HG03139 (cell line): ENCODE results near the gene OR13C9.
"Not testable (repeated sequence)": the region's sequence is repeated elsewhere in the genome, so short reads cannot be mapped to it uniquely, and the experiment has no call there.

Source experiments
- ATAC-seq: cut with Tn5 transposase; IDR thresholded peaks from one replicate; pipeline ENCODE4 v1.9.1; 2021; ENCODE audit not compliant: unreplicated experiment

OR13C9 gene, protein sequence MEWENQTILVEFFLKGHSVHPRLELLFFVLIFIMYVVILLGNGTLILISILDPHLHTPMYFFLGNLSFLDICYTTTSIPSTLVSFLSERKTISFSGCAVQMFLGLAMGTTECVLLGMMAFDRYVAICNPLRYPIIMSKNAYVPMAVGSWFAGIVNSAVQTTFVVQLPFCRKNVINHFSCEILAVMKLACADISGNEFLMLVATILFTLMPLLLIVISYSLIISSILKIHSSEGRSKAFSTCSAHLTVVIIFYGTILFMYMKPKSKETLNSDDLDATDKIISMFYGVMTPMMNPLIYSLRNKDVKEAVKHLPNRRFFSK

DNA sequence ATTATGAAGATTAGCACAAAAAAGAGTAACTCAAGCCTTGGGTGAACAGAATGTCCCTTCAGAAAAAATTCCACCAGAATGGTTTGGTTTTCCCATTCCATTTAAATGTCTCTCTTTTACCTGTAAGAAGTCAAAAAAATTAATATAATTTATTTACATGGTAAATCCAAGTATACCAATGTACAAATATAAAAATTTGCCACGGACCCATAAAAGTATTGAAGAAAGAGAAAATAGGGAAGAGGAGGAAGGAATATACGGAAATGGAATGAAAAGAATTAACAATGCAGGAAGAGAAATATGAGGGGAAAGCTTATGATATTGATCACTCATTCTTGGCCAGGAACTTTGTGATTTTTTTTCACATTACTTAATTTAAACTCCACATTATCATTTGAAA, at the start of gene OR13C9:
Gene OR13C9, minus strand, starts transcription at position 101 of the 400 bp plus-strand sequence. Its CDS starts 0 bp downstream, at position 101.
- ATAC-seq = no peak

DNA sequence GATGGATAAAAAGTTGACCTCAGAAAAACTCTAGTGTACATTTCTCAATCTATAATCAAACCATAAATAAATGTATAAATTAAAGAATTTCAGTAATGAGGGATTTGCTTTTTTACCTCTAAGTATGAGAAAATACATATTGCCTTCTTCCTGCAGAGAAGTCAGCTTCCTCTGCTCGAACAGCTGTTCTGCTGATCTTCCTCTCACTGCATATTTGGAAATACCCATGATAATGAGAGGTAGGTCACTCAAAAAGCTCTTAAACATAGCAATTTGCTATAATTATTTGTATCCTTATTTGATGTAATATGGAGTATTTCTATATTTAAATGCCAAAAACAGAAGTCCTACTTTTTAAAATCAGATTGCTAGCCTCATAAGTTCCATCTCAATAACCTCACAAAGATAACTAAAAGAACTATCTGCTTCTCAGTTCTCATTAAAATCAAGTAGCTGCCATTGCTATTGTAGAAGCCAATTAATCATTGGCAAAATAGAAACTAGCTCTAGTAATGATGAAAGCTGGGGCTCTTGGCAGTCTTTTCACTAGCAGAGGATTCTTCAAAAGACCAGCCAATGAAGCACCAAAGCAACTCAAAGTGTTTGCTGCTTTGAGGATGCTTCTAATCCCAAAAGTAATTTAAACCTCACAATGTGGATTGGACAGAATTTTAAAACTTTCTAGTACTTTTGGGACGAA, 40.6 kb upstream of the OR13C9 start:
- no peak for ATAC-seq

GRCh38 chr9:104635456-104635855, 17.5 kb upstream of the OR13C9 start:
- ATAC-seq = no peak

DNA sequence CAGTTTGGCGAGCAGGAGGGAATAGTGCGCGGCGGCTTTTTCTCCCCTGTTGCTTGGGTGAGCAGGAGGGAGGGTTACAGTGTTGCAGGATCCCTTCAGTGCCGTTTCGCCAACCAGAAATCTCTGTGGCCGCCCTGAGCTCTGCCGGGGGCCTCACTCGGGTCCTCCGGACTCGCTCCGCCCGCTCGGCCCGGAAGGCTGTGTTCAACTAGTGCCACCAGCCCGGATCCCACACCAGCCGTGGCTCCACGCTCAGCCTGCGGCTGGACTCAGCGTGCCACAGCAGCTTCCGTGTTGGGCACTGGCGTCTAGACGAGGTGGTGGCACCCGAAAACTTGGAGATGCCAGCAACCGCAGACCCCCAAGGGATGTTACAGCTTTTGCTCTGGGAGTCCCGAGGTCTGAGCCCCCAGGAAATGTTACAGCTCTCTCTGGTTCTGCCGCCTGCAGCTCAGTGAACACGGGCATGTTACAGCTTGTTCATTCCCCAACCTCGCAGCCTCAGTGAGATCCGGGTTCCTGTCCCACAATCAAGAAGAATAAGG, 16.0 kb upstream of the OR13C9 start:
- ATAC-seq = no peak

DNA sequence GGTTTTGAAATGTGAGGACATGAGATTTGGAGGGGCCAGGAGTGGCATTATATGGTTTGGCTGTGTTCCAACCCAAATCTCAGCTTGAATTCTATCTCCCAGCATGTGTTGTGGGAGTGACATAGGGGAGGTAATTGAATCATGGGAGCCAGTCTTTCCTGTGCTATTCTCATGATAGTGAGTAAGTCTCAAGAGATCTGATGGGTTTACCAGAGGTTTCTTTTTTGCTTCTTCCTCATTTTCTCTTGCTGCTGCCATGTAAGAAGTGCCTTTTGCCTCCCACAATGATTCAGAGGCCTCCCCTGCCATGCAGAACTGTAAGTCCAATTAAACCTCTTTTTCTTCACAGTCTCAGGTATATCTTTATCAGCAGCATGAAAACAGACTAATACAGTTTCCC, 8.0 kb upstream of the OR13C9 start:
- not testable (repeated sequence) for ATAC-seq

- ATAC-seq = no peak
Measured at GRCh38 chr9:104617418-104617817, 586 bp downstream of the OR13C9 start.

DNA sequence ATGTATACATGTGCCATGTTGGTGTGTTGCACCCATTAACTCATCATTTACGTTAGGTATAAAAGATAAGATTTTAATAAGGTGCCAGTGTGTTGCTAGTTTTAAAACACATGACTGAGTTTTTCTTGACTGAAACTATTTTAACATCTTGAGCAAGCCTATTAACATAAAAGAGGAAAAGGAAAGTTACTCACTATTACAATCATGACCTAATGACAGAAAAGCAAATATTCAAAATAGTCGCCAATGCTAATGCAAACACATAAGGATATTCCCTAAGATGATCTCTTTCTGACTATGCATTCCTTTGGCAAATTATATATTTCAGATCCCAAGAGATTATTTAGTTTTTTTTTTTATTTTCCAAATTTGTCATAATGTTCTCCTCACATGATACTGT, 6.8 kb downstream of the OR13C9 start:
- no peak for ATAC-seq

- ATAC-seq = no peak
Measured at GRCh38 chr9:104608336-104608735, 9.7 kb downstream of the OR13C9 start.

GRCh38 chr9:104606152-104606551, 11.9 kb downstream of the OR13C9 start:
- no peak for ATAC-seq

DNA sequence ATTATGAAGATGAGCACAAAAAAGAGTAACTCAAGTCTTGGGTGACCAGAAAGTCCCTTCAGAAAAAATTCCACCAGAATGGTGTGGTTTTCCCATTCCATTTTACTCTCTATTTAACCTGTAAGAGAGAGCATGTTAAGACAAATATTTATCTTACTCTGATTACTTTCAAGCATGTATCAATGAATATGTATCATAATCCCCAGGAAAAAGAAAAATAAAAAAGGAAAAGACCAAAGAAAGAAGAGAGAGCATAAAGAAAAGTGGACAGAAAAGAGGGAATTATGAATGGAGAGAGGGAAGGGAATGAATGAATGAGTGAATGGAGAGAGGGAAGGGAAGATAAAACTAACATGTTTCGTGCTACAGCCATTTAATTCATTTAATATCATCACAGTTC, 12.5 kb downstream of the OR13C9 start, which contains the start of gene OR13C2:
Gene OR13C2, minus strand, starts transcription at position 101 of the 400 bp plus-strand sequence. Its CDS starts 0 bp downstream, at position 101.
- not testable (repeated sequence) for ATAC-seq

GRCh38 chr9:104604801-104605200, 13.2 kb downstream of the OR13C9 start:
- peak; percentile 55 for ATAC-seq

- not testable (repeated sequence) for ATAC-seq
Measured at GRCh38 chr9:104599313-104599712, 18.7 kb downstream of the OR13C9 start, which contains the start of gene OR13C5. Gene OR13C5, minus strand, starts transcription at chr9:104599413. Its CDS starts 0 bp downstream, at chr9:104599413.

- not testable (repeated sequence) for ATAC-seq
Measured at GRCh38 chr9:104598749-104599148, 19.3 kb downstream of the OR13C9 start.

DNA sequence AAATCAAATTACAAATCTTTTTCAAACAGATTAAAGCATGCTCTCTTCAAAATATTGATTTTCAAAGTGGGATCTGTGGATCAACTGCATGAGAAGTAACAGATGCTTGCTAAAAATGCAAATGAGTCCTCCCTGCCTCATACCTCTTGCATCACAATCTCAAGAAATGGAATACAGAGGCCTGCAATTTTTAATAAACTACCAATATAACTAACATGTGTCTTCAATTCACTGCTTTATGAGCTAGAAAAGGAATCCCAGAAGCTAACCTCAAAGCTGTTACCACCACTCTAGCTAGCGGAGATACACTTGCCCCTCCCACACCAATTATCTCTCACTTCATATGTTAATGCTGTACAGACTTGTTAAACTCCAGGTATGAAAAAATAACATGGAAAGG, 28.4 kb downstream of the OR13C9 start:
- no peak for ATAC-seq

DNA sequence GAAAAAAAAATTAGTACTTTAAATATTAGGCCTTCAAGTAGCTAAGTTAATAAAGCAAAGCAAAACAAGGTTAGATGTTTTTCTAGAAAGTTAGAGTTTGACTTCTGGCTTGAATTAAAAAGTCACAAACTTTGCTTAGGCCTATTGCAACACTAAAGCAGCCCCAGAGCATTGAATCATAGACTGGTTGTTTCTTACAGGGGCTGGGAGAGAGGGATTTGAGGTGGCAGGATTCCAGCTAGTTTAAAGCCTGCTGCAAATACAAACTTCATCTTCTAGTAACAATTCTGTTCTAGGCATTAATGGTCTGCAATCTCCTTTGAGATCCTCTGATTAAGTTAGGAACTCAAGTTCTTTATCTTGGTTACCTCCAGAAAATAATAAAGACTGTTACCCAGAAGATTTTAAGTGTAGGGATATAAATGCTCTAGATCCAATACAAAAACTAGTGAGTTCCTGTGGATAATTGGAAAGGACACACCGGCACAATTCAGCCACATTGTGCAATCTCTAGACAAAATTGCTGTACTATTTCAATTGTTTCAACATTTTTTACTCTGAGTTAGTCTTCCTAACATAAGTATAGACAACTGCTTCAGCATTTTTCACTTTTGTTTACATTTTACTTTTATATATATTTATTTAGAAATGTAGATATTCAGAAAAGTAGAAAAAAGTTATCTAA, 31.4 kb downstream of the OR13C9 start:
- ATAC-seq = no peak

DNA sequence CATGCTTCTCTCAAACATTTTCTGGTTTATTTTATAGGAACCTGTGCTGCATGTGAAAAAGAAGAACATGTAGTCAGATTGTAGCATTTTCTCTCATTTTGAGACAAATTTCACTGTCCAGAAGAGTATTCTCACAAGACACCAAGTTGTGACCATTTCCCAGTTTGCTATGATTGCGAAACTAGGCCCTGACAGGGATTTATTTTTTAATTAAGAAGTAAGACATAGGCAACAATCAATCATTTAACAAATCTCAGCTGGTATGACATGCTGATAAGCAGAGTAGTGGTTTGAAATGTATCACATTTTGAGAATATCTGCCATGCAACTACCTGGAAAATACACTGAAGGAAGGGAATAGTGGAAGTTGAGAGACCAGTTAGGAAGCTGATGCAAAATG, 37.4 kb downstream of the OR13C9 start:
- no peak for ATAC-seq

DNA sequence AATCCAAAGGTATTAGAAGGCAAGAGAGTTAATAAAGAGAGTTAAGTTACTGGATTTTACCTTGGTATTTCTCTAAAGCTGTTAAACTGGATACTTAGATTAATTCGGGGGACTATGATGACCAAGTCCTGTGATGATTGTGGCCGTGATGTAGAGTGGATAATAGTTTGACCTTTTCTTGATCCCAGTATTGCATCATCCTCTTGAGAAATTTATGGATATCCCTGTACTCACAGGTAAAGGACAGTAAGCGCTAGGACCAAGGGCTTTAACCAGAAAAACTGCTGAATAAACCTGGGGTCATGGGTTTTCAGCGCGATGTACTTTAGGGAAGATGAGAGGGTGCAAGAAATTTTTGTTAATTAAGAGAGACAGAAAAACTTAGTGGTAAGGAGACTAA, 40.7 kb downstream of the OR13C9 start:
- ATAC-seq = no peak

DNA sequence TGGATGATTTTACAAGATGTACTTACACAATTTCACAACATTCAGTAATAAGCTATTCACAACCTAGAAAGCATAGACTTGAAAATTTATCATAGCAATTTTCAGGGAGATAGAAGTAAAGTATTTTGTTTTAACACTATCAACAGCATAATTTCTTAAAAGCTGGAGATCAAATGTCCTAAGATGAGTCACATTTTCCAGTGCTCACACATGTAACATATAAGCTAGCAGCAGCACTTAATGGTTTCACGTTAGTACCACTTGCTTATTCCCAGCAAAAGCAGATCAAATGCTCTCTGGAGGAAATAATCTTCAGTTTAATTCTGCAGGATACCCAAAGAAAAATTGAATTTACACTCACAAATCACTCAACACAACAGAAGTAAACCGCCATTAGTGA, 42.5 kb downstream of the OR13C9 start:
- ATAC-seq = no peak

DNA sequence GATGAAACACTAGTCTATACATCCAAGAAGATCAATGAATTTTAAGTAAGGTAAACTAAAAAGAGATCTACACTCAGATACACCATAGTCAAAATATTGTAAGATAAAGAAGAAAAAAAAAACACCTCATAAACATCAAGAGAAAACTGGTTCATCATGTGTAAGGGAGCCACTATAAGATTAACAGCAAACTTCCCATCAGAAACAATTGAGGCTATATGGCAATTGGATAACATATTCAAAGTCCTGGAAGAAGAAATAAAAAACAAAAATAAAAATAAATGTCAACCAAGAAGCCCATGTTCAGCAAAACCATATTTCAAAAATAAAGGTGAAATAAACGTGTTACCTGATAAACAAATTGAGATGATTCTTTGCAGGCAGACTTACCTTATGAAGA, 45.4 kb downstream of the OR13C9 start:
- no peak for ATAC-seq

DNA sequence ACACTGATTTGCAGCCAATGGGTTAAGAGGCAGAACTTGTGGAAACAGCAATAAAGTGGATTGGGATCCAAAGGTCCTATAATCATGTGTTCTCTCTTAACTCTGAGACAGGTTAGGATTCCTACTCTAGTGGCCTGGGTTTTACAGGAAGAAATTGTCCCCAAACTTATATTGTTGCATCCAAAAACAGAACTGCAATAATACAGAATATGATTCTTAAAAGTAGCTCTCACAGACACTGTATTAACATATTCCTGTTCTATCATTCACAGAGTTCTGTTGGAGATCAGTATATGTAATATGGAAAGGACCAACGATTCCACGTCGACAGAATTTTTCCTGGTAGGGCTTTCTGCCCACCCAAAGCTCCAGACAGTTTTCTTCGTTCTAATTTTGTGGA, 49.1 kb downstream of the OR13C9 start, which contains the start of gene OR13C8:
Gene OR13C8, plus strand, starts transcription at position 301 of the 400 bp plus-strand sequence. Its CDS starts 0 bp downstream, at position 301.
- no peak for ATAC-seq
